Type B pancreatic cell (in vitro differentiated cells): Measurements from ENCODE around the gene HSPA12B. TPM values are rescaled to one million over a fixed set of nuclear protein-coding genes. Genes with fewer than 3 reads are reported as not detected.

Source experiments
- DNase-seq: peaks from one replicate; pipeline ENCODE4 v3.0.0; 2021; ENCODE audit warnings: mixed read lengths; ENCODE audit not compliant: unreplicated experiment; ENCODE audit errors: extremely low spot score
- H3K27ac Mint-ChIP-seq: 2 replicates; pipeline ENCODE4 v1.8.0; 2021; ENCODE audit warnings: mild to moderate bottlenecking, mixed read lengths
- H3K27me3 Mint-ChIP-seq: 2 replicates; pipeline ENCODE4 v1.8.0; 2021; ENCODE audit warnings: mixed read lengths
- H3K36me3 Mint-ChIP-seq: 2 replicates; pipeline ENCODE4 v1.8.0; 2021; ENCODE audit warnings: mixed read lengths
- H3K4me1 Mint-ChIP-seq: one replicate; pipeline ENCODE4 v1.8.0; 2021; ENCODE audit warnings: mixed read lengths; ENCODE audit not compliant: unreplicated experiment
- H3K4me3 Mint-ChIP-seq: 2 replicates; pipeline ENCODE4 v1.8.0; 2021; ENCODE audit warnings: mild to moderate bottlenecking, mixed read lengths
- H3K9me3 Mint-ChIP-seq: 2 replicates; pipeline ENCODE4 v1.8.0; 2021; ENCODE audit warnings: mixed read lengths
- total RNA-seq: library from RNA; stranded (reverse); gene quantifications from 2 replicates; pipeline ENCODE4 v1.2.1, GENCODE V29; 2021; ENCODE audit warnings: low replicate concordance
- TF ChIP-seq, protein P1 (sequence below): fragments of 200-600 bp; sonication (generic); conservative IDR thresholded peaks from 2 replicates; pipeline ENCODE4 v1.5.0; 2021; ENCODE audit warnings: antibody characterized with exemption, mild to moderate bottlenecking

Gene HSPA12B
- total RNA-seq, 1 donor from 2014 or later = 5.2 TPM

GRCh38 chr20:3749087-3749688 is 16.7 kb downstream of the HSPA12B start:
- TF ChIP-seq, protein P1, sequence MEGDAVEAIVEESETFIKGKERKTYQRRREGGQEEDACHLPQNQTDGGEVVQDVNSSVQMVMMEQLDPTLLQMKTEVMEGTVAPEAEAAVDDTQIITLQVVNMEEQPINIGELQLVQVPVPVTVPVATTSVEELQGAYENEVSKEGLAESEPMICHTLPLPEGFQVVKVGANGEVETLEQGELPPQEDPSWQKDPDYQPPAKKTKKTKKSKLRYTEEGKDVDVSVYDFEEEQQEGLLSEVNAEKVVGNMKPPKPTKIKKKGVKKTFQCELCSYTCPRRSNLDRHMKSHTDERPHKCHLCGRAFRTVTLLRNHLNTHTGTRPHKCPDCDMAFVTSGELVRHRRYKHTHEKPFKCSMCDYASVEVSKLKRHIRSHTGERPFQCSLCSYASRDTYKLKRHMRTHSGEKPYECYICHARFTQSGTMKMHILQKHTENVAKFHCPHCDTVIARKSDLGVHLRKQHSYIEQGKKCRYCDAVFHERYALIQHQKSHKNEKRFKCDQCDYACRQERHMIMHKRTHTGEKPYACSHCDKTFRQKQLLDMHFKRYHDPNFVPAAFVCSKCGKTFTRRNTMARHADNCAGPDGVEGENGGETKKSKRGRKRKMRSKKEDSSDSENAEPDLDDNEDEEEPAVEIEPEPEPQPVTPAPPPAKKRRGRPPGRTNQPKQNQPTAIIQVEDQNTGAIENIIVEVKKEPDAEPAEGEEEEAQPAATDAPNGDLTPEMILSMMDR = no peak
- Mint-ChIP-seq H3K27me3 (peaks cover 65% of the 10 kb centered on the region), H3K4me3 (no peak overlapping the region)

DNA sequence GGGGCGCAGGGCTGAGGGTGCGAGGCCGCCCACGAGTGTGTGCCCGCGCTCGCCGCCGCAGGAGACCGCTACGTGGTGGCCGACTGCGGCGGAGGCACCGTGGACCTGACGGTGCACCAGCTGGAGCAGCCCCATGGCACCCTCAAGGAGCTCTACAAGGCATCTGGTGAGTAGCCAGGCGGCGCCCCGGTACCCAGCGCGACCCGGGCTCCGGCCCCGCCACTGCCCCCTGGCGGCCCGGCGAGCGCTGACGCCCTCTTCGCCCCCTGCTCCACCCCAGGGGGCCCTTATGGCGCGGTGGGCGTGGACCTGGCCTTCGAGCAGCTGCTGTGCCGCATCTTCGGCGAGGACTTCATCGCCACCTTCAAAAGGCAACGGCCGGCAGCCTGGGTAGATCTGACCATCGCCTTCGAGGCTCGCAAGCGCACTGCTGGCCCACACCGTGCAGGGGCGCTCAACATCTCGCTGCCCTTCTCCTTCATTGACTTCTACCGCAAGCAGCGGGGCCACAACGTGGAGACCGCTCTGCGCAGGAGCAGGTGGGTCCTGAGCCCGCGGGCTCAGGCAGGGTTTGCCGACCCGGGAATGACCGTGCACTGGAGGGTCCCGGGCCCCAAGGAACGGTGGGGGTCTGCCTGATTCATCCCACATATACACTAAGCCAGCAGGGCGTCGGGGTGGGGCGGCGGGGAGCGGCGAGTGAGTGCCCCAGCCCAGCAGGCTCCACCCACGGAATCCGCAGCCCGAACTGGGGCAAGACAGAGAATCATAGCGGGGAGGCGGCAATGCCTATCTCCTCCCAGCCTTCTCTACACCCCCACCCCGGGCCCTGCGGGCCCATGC is 17.4 kb downstream of the HSPA12B start:
- Mint-ChIP-seq H3K4me3 (peak overlapping the region; percentile 61), H3K27me3 (peaks cover 58% of the 10 kb centered on the region), H3K9me3 (no peaks in the 10 kb centered on the region), H3K36me3 (no peaks in the 10 kb centered on the region), H3K4me1 (peaks cover 3% of the 10 kb centered on the region), H3K27ac (no peak overlapping the region)
- DNase-seq = no peak
- TF ChIP-seq, protein P1 = peak; percentile 93

More at GRCh38 chr20:3749087-3749688, 16.7 kb downstream of the HSPA12B start:
- DNase-seq = no peak
- Mint-ChIP-seq H3K27ac (no peak overlapping the region), H3K9me3 (no peaks in the 10 kb centered on the region), H3K4me1 (peaks cover 3% of the 10 kb centered on the region), H3K36me3 (no peaks in the 10 kb centered on the region)

DNA sequence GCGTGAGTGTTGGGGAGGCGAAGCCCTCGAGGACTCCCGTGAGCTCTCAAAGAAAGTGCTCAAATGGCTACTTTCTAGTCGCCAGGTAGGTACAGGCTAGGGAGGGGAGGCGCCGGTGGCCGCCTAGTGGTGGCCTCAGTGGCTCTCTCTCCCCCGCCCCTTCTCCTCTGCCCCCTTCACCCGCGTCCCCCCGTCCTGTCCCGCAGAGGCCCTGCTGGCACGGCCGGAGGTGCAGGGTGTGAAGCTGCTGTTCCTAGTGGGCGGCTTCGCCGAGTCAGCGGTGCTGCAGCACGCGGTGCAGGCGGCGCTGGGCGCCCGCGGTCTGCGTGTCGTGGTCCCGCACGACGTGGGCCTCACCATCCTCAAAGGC is 18.8 kb downstream of the HSPA12B start:
- Mint-ChIP-seq H3K9me3 (no peaks in the 10 kb centered on the region), H3K36me3 (no peaks in the 10 kb centered on the region), H3K4me1 (peaks cover 3% of the 10 kb centered on the region), H3K27ac (no peak overlapping the region), H3K4me3 (no peak overlapping the region), H3K27me3 (peaks cover 47% of the 10 kb centered on the region)
- TF ChIP-seq, protein P1 = peak; percentile 52
- no peak for DNase-seq

GRCh38 chr20:3751675-3752385 is 19.3 kb downstream of the HSPA12B start:
- no peak for DNase-seq
- peak overlapping the region; percentile 66 for H3K27ac Mint-ChIP-seq
- no peaks in the 10 kb centered on the region for H3K36me3 Mint-ChIP-seq
- no peaks in the 10 kb centered on the region for H3K9me3 Mint-ChIP-seq
- peaks cover 41% of the 10 kb centered on the region for H3K27me3 Mint-ChIP-seq
- peaks cover 3% of the 10 kb centered on the region for H3K4me1 Mint-ChIP-seq
- peak overlapping the region; percentile 74 for H3K4me3 Mint-ChIP-seq
- TF ChIP-seq, protein P1 = no peak

DNA sequence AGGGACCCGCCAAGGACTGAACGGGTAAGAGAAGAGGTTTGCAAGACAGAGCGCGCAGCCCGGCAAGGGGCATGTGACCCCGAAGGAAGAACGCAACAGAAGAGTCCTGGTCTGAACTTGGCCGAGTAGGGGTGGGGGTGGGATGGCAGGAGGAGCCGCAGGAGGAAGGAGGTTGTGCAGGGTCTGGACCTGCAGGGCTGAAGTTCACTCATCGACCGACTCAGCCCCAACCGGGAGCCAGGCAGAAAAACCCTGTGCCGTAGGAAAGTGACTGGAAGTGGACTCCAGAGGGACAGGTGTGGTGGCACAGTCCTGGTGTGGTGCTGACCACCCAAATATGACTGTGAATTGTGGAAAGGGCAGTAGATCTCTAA is 19.9 kb downstream of the HSPA12B start:
- Mint-ChIP-seq H3K4me3 (peak overlapping the region; percentile 74), H3K27me3 (peaks cover 36% of the 10 kb centered on the region)

More for the DNA sequence above, 19.9 kb downstream of the HSPA12B start:
- DNase-seq = no peak
- TF ChIP-seq, protein P1 = no peak
- no peaks in the 10 kb centered on the region for H3K9me3 Mint-ChIP-seq
- H3K27ac Mint-ChIP-seq = peak overlapping the region; percentile 66
- peaks cover 3% of the 10 kb centered on the region for H3K4me1 Mint-ChIP-seq
- H3K36me3 Mint-ChIP-seq = no peaks in the 10 kb centered on the region
